ENCODE measurements around the gene PKDCC.

The PKDCC gene

GRCh38 chr2:42089340-42089925 is 41.6 kb downstream of the PKDCC start:
- DNase-seq, result no peak

- DNase-seq, result no peak
Measured at GRCh38 chr2:42090216-42090615, 42.4 kb downstream of the PKDCC start.

DNA sequence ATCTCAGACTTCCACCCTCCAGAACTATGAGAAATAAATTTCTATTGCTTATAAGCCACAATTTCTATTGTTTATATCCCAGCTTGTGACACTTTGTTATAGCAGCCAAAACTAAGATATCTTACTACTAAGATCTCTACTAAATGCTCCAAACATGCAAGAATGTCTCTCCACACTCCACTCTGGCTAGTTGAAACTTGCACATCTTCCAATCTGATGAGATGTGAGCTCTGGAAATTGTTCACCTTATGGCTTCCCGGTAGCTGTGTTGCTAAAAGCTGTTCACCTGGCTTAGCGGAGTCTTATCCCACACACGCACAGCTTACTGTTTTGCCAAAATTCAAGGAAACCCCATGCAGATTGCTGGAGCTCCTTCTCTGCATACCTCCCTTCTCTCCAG is 43.9 kb downstream of the PKDCC start:
- DNase-seq, result no peak

DNA sequence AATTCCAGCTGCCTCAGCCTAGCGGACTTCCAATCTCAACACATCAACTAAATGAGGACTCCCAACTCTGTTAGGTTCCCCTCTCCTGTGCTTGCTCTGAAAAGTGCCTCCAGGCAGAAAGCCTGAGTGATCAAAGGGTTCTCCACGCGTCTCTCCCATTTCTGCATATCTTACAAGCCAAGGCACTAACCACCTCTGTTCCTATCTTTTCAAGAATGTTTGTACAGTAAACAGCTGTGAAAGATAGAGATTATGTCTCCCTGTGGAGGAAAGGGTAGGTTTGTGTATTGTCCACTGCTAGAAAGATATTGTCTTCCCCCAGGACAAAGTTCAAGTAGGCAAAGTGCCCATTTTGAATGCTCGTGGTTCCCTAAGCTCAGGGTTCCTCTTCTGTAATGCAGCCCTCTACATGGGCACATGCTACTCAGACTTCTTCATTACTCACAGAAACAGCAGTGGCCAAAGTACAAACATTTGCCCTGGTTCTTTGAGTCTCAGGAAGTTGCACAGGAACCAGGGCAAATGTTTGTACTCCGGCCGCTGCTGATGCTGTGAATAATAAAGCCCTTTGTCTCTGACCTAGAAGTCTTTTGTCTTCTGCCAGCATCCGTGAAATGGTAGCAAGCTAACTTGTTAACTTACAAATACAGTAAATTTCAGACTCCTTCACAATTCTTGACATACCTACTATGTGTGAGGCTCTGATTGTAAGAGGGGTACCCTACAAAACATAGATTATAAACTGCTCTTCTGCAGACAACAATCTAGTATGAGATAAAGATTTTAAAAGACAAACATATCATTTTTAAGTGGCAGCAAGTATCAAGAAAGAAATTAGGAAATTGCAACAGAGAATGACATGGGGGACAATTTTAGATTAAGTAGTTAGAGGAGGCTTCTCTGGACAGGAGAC is 44.5 kb downstream of the PKDCC start:
- DNase-seq, result peak in 7 of 14 donors; percentile 21 to 51 (median 31)

DNA sequence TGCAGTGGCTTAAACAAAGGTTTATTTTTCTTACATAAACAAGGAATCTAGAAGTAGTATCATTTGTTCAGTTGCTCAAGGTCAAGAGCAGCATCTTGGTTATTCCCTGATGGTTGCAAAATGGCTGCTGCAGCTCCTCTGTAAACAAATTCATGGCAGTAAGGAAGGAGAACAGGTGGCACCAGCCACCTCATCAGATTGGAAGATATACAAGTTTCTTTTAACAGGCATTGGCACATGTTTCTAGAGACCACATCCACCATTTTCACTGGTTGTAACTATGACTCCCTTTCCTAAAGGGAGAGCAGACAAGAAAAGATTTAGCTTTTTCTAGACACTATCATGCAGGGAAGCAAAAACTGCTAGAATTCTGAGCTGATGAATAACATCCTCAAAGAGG is 46.3 kb downstream of the PKDCC start:
- no peak for DNase-seq

DNA sequence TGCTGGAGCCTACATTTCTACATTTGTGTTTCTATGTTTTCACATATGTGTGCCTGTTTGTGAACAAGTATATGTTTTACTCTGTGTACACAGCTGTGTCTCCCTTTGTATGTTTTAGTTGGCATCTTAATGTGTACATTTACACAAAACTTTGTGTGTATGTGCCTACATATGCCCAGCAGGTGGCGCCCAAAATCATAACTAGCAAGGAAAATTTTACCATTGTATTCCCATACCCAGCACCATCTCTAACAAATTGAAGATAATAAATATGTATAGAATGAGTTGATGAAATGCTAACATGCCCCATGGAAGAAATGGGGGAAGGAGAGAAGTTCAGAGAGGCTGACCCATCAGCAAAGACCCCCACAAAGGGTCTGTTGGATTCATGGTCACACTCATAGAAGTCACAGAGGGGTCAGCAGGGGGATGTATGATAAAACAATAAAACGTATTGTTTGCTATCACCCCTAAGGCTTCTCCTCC is 48.1 kb downstream of the PKDCC start:
- DNase-seq, result peak in 6 of 14 donors; percentile 17 to 62 (median 34)

DNA sequence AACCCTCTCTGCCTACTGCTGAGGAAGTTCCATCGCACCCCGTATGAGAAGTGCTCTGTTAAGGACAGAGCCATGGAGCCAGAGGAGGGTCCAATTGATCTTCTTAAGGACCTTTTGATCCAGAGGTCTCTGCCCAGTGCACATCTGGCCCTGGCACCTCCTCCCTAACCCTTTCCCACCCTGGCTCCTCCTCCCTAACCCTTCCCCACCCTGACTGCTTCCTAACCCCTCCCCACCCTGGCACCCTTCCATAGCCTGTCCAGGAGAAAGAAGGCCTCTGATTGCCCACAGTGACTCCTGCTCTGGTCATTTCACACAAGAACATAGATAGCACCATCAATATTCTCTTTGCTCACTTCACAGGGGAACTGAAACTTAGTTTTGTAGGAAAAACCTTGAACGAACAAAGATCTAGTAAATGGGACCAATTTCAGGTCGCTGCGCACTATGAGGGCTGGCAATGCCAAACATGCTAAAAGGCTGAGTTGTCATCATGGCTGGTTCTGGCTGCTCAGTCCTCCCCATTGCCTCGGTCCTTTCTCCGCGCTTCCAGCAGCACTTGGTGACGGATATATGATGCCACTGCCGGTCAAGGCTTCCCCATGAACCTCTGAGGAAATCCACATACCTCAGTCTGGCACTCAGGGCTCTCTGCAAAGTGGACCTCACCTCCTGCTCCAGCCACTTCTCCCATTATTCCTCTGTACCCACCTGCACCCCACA is 49.2 kb downstream of the PKDCC start:
- no peak for DNase-seq

GRCh38 chr2:42098571-42099437 is 51.0 kb downstream of the PKDCC start:
- DNase-seq, result peak in 2 of 14 donors; percentile 22 to 46

- DNase-seq, result no peak
Measured at GRCh38 chr2:42099438-42100173, 51.8 kb downstream of the PKDCC start.

DNA sequence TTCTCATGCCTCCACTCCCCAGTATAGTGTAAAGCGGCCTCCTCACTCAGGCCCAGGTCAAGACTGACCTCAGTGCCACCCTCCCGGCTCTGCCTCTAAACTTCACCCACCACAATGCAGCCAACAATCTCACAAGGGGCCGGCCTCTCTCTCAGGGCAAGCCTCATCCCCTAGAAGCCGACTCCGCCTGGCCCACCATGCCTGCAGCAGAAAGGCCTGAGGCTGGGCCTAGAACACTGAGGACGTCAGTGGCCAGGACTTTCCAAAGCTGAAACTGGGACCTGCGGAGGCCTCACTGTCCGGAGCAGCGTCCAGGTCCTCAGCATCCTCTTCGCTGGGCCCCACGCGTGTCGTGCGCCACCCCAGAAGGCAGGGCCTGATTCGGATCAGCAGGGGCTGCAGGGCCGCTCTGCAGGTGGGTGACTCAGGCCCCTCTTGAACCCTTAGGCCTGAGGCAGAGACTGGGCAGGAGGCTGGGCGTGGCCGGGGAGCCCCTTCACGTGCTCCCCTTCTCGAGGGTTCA is 52.9 kb downstream of the PKDCC start:
- DNase-seq, result no peak

DNA sequence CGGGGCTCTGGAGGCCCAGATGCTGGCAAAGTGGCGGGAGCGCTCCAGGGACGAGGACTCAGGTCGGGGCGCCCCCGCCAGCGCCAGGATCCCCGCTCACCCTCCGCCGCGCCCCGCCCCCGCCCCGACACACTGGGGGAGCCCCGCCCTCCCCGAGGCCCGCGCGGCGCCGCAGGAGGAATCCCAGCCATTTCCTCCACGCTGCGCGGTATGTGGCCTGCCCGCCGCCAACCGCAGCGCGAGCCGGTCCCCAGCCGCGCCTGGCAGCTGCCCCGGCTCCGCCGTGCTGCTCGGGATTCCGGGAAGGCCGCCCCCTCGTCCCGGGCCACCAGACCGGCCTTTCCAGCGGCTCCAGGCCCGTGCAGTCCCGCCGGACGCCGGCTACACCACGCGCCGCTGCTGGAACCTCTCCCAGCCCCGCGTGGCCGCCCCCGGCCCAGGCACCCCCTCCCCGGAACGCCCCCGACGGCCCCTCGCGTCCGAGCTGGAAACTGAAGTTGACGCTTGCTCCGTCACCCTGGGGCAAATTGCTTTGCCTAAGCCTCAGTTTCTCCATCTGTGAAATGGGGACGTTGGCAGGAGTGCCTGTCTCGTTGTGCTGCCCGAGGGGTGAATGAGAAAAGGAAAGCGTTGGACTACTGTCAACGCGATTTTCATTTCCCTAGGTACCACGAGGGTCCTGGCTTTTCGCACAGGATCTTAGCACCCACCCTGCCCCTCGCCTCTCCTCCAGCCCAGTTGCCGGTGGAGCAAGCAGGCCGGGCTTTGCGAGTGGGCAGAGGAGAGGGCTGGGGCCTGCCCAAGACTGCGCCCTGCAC is 53.6 kb downstream of the PKDCC start:
- peak in 3 of 14 donors; percentile 22 to 60 (median 41) for DNase-seq

GRCh38 chr2:42102024-42102590 is 54.3 kb downstream of the PKDCC start:
- DNase-seq, result peak in 5 of 14 donors; percentile 18 to 51 (median 50)

GRCh38 chr2:42102591-42103450 is 55.0 kb downstream of the PKDCC start:
- peak in 3 of 14 donors; percentile 25 to 51 (median 40) for DNase-seq

DNA sequence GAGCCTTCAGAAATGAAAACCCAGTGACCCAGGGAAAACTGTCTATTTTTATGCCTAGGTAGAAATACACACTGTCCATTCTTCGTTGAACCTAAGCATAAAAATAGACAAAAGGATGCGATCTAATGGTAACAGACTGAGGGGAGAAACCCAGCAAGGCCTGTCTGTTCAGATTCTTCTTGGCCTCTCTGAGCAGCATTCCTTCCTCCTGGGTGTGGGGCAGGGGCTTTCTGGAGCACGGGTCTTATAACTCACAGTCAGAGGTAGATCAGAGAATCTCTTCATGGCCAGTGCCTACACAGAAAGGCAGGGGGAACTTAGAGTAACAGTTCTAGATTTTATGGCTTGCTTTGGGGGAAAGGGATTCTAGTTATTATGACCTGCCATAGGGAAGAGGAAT is 56.0 kb downstream of the PKDCC start:
- DNase-seq, result no peak

- no peak for DNase-seq
Measured at GRCh38 chr2:42104621-42105020, 56.8 kb downstream of the PKDCC start.

DNA sequence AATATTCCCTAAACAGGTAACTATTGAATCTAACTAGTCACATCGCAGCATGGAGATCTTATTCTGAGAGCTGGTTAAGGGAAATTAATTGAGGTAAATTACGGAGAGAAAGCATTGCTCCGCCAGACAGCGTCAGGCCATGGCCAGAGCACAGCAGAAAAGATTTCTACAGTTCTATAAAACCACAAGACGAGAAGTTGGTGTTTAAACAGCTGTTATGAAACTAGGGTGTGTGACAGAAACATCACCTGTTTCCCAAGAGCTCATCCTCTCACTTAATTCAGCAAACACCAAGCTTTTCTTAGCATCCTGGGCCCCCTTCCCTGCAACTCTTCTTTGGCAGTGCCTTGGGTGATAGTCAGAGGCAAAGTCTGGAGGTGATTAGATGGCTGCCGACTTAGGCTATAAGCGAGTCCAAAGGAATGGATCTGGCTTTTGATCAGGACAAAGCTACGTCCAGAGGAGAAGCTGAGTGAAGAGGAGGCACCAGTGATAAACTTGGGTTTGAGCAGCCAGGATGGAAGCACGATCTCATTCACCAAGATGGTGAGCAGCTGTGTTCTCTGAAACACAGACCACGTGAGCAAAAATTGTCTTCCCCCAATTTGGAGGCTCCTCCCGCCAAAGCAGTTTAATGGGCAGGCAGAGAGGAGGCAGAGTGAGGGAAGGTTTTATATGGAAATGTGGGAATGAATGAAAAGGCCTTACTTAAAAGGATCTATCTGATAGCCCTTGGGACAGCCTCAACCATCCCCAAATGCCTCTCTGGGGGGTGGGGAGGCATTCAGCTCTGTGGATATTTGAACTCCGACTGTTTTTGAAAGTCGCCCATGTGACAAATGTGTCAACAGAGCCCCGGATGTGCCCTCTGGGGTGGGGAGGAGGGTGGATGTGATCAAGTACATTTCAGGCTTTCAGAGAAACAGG is 57.8 kb downstream of the PKDCC start:
- DNase-seq, result peak in 1 of 14 donors; percentile 15

GRCh38 chr2:42106257-42106816 is 58.5 kb downstream of the PKDCC start:
- no peak for DNase-seq
